Measurements from ENCODE around the gene PRKCH.

PRKCH gene

DNA sequence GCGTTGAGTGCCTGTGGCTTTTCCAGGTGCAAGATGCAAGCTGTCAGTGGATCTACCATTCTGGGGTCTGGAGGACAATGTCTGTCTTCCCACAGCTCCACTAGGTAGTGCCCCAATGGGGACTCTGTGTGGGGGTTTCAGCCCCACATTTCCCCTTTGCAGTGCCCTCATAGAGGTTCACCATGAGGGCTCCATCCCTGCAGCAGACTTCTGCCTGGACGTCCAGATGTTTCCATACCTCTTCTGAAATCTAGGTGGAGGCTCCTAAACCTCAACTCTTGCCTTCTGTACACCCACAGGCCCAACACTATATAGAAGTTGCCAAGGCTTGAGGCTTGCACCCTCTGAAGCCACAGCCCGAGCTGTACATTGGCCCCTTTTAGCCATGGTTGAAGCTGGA lies 52.9 kb downstream of the PRKCH start:
- DNase-seq (ENCODE audit: extremely low read depth, low read depth): no peak
- TF ChIP-seq CTCF (IDR thresholded peaks at IDR 0.05; ENCODE audit: low read depth, low read length, missing control alignments): no peak
- H3K4me3 ChIP-seq (replicated peaks; ENCODE audit: low read depth, low read length): no peak overlapping the region

GRCh38 chr14:61375218-61375617 lies 53.8 kb downstream of the PRKCH start:
- TF ChIP-seq CTCF (IDR thresholded peaks at IDR 0.05; ENCODE audit: low read depth, low read length, missing control alignments): no peak
- DNase-seq (ENCODE audit: extremely low read depth, low read depth): no peak

DNA sequence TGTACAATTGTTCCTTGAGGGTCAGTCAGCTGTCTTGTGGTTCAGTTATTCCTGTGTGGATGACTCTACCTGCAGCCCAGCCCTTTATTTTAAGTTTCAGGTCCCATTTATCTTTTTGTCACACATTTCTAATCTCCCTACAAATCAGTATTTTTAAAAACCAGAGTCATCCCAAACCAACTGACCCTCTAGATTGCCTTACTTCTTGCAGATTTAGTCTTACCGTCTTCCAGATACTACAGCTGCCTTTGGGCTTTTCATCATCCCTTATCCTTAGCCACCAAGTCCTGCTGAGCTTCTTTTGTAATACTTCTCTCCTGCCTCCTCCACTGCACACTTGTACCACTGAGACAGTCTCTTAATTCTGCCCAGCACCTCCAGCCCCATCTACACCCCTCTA lies 54.9 kb downstream of the PRKCH start:
- TF ChIP-seq CTCF (IDR thresholded peaks at IDR 0.05; ENCODE audit: low read depth, low read length, missing control alignments): no peak
- no peak overlapping the region for H3K4me3 ChIP-seq (replicated peaks; ENCODE audit: low read depth, low read length)

More at GRCh38 chr14:61375218-61375617, 53.8 kb downstream of the PRKCH start:
- no peak overlapping the region for H3K4me3 ChIP-seq (replicated peaks; ENCODE audit: low read depth, low read length)

DNA sequence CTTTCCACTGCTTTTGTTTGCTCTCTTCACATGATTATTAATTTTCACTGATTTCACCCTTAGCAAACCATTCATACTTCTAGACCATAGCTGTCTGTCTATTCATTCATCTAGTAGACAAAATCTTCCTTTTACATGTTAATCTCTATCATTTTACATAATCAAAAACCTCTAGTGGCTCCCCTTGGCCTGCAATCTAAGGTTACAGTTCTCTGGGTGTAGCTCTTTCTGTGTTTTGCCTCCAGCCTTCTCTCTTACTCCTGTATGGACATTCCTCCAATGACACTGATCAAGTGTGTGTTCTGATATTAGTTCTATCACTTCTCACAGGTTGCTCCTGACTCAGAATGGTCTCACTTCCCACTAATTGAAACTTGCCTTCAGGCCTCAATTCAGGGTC lies 56.4 kb downstream of the PRKCH start:
- no peak for TF ChIP-seq CTCF (IDR thresholded peaks at IDR 0.05; ENCODE audit: low read depth, low read length, missing control alignments)
- DNase-seq (ENCODE audit: extremely low read depth, low read depth): no peak
- no peak overlapping the region for H3K4me3 ChIP-seq (replicated peaks; ENCODE audit: low read depth, low read length)

More for the DNA sequence above, 54.9 kb downstream of the PRKCH start:
- no peak for DNase-seq (ENCODE audit: extremely low read depth, low read depth)

DNA sequence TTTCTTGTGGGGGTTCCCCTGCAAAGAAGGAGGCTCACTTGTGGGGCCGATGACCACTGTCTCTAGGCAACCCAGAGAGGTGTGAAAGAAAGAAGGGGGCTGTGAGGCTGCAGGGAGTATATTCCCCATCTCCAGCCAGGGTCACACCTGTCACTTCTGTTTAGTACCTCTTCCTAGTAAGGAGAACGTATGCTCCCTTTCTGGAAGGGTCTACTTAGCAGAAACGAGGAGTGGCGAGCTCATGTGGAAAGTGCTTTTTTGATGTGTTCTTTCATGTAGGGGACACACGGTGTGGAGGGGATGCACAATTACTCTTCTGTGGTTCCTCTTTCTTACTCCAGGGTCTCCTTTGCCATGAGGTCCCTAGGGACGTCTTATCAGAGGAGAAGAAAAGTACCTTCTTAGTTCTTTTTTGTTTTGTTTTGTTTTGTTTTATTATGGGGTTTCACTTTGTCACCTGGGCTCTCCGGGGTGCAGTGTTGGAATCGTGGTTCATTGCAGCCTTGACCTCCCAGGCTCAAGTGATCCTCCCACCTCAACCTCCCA lies 58.3 kb downstream of the PRKCH start:
- no peak overlapping the region for H3K4me3 ChIP-seq (replicated peaks; ENCODE audit: low read depth, low read length)
- DNase-seq (ENCODE audit: extremely low read depth, low read depth): no peak
- no peak for TF ChIP-seq CTCF (IDR thresholded peaks at IDR 0.05; ENCODE audit: low read depth, low read length, missing control alignments)

GRCh38 chr14:61380984-61381383 lies 59.6 kb downstream of the PRKCH start:
- no peak for DNase-seq (ENCODE audit: extremely low read depth, low read depth)
- no peak overlapping the region for H3K4me3 ChIP-seq (replicated peaks; ENCODE audit: low read depth, low read length)
- TF ChIP-seq CTCF (IDR thresholded peaks at IDR 0.05; ENCODE audit: low read depth, low read length, missing control alignments): no peak

GRCh38 chr14:61381553-61381952 lies 60.2 kb downstream of the PRKCH start:
- H3K4me3 ChIP-seq (replicated peaks; ENCODE audit: low read depth, low read length): no peak overlapping the region
- no peak for TF ChIP-seq CTCF (IDR thresholded peaks at IDR 0.05; ENCODE audit: low read depth, low read length, missing control alignments)
- DNase-seq (ENCODE audit: extremely low read depth, low read depth): no peak
